KOPT-K1 (cell line): ENCODE data around the gene MEIOB.
"Not testable (repeated sequence)": the region's sequence is repeated elsewhere in the genome, so short reads cannot be mapped to it uniquely, and the experiment has no call there.

ENCODE experiments used
- H3K27ac ChIP-seq: fragments of 200-600 bp; sonication (generic); 2 replicates; pipeline ENCODE4 v1.5.1; 2016; ENCODE audit warnings: antibody characterized with exemption, mild to moderate bottlenecking, low read depth, low read length; ENCODE audit not compliant: poor library complexity, severe bottlenecking
- H3K36me3 ChIP-seq: fragments of 200-600 bp; sonication (generic); 2 replicates; pipeline ENCODE4 v1.5.1; 2017; ENCODE audit warnings: antibody characterized with exemption, mild to moderate bottlenecking, low read length, moderate library complexity; ENCODE audit not compliant: insufficient read depth
- H3K9me3 ChIP-seq: fragments of 200-600 bp; sonication (generic); 2 replicates; pipeline ENCODE4 v1.5.1; 2017; ENCODE audit warnings: antibody characterized with exemption, low read length, mild to moderate bottlenecking; ENCODE audit not compliant: insufficient read depth, poor library complexity, severe bottlenecking

Gene MEIOB

DNA sequence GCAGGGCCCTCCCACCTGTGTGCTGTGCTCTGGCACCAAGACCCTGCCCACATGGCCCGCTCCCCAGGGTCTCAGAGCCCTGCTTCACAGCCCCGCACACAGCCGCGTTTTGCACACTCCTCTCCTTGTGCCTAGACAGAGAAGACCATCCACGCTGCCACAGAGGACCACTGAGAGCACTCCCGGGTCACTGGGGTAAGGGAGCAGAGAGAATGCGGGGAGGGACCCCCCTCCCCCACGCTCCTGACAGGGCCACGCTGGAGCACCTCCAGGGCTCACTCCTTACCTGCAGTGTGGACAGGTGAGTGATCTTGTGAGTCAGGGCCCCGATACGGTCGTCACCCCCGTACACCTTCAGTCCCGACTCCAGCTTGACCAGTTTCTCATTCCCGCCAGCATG lies 52.4 kb downstream of the MEIOB start:
- peaks cover 24% of the 10 kb centered on the region for H3K36me3 ChIP-seq

DNA sequence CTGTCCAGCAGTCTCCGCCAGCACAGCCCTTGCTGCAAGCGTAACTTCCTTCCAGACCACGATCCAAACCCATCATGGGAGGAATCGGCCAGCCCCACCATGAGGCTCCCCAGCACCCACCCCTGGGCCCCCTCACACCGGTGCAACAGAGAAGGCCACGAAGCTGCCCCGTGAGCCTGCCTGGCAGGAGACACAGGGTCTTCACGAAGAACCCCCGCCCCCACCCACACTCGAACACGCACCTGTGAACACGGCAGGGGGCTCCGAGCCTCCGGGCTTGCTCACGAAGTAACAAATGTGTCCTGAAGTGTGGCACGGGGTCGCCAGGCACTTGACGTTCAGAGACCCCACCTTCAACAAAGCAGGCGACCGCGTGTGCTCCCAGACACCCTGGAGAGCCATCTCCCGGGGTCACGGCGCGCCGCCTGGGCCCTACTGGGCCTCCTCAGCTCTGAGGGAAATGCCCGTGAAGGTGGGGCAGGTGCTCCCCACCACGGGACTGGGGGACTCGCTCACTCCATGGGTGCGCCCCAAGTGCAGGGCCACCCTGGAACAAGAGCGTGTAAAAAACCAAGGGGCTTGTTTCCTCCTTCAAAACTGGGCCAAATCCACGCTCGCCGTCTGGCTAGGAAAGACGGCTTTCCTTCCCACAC lies 53.0 kb downstream of the MEIOB start:
- Histone ChIP-seq H3K9me3 (no peaks in the 10 kb centered on the region), H3K36me3 (peaks cover 27% of the 10 kb centered on the region), H3K27ac (no peak overlapping the region)

More for the DNA sequence above, 52.4 kb downstream of the MEIOB start:
- no peak overlapping the region for H3K27ac ChIP-seq
- H3K9me3 ChIP-seq: no peaks in the 10 kb centered on the region

DNA sequence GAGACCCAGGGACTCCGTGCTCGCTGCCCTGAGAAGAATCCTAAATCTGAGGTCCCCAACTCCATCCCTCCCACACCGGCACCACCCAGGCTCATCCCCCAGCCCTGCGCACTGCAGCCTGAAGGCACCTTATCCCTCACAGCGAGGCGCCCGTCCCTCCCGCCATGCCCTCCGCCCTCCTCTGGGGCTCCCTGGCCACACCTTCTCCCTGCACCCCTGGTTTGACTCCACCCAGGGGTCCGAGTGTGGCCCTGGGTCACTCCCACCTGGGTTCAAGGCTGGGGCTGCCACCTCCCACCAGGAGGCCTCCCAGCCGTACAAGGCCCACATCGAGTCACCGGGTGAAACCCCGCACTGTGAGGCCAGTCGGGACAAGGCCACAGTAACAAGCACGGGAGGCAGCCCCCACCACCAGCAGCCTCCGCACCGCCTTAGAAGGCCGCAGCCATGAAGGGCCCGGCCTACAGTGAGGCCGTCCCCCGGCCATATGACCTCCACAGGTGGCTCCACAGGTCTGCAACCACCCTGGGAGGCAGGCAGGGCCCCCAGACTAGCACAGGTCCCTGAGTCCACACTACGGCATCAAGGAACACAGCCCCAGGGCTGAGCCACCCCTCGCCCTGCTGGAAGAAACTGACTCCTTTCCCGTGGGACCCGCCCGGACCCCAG lies 53.6 kb downstream of the MEIOB start:
- peaks cover 33% of the 10 kb centered on the region for H3K36me3 ChIP-seq

DNA sequence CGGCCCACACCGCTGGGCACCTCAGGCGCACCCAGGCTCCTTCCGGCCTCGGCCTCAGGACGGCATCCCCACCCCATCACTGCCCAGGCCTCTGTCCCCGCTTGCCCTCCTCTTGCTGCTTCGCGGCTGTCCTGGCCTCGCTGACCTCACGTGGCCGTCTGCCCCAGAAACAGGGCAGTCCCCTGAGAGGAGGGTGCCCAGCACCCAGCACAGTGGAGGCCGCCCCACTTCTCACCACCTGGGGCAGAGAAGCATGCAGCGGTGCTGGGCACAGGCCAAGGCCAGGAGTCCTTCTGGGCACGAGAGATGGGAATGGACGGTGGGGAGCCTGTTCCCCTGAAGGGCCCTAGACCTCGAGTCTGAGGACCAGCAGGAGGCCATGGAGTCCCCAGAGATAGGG lies 54.2 kb downstream of the MEIOB start:
- Histone ChIP-seq H3K9me3 (no peaks in the 10 kb centered on the region), H3K36me3 (peaks cover 32% of the 10 kb centered on the region), H3K27ac (no peak overlapping the region)

More for the DNA sequence above, 53.6 kb downstream of the MEIOB start:
- H3K9me3 ChIP-seq: no peaks in the 10 kb centered on the region
- H3K27ac ChIP-seq: no peak overlapping the region

DNA sequence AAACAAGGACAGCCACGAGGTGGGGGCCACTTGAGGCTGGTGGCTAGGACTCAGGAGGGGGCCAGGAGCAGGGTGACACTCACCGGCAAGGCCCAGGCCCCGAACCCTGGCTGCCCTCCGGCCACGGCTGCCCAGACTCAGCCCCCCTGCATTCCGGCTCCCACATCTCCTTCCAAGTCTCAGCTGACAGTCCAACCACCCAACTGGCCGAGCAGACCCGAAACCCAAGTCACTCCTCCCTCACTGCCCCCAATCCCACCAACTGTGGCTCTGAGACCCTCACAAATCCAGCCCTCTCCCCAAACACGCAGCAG lies 54.7 kb downstream of the MEIOB start:
- no peak overlapping the region for H3K27ac ChIP-seq
- peaks cover 28% of the 10 kb centered on the region for H3K36me3 ChIP-seq
- no peaks in the 10 kb centered on the region for H3K9me3 ChIP-seq

DNA sequence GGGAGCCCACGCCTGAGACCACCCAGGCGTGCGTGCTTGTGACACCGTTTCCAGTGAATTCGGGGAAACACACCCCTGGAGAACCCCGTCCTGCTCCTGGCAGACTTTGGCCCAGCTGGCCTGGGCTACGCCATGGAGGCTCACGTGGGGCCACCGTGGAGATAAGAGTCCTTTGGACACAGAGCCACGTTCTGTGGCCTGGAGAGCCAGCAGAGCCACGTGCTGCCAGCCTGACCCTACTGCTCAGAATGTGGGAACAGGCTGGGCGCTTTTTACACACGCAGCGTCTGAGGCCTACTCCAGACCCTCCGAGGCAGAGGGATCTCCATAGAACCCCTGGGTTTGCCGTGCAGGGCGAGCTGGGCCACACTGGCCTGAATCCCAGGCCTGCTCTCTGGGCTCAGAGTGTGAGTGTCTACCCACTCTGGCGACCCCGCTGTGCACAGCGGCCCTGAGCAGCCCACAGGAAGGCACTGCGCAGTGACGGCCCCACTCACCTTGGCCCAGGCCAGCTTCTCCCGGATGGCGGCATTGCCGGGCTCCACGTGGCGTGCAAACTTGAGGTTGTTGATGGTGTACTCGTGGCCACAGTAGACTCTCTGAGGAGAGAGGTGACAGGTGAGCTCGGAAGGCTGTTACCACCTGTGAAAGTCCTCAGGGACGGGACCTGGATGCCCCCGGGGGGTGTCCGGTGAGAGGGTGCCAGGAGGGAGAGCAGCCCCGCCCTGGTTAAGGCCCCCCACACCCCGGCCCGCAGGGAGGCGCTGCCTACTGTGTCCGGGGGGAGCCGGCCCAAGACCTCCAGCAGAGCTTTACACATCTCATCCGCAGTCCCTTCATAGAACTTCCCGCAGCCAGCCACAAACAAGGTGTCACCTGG lies 55.3 kb downstream of the MEIOB start:
- Histone ChIP-seq H3K9me3 (no peaks in the 10 kb centered on the region), H3K27ac (no peak overlapping the region), H3K36me3 (peaks cover 22% of the 10 kb centered on the region)

DNA sequence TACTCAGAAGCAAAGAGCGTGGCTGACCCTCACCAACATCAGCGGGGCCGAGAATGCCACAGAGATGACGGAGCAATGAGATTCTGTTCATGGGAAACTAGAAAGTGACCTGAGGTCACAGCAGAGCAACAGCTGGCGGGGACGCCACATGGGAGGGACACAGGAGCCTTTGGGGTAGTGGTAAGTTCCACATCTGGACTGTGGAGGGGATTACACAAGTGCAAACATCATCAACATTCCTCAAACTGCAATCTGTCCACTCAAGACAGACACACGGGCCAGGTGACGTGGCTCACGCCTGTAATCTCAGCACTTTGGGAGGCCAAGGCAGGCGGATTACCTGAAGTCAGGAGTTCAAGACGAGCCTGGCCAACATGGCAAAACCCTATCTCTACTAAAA lies 56.5 kb downstream of the MEIOB start:
- H3K36me3 ChIP-seq: peaks cover 20% of the 10 kb centered on the region
- no peaks in the 10 kb centered on the region for H3K9me3 ChIP-seq
- H3K27ac ChIP-seq: no peak overlapping the region

DNA sequence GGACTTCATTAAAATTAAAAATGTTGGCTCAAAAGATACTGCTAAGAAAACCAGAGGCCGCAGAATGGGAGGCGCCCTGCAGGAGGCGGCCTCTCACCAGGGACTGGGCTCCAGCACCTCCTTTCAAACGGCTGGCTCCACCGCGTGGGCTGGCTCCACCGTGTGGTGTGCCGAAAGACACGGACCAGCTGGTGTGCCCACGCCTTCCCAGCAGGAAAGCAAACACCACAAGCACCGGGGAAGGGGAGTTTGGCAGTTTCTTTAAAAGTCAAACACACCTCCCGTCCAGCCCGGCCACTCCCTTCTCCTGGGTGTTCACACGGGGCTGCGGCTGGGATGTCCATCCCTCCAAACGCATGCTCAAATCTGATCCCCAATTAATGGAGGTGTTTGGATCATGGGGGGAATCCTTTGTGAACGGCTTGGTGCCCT lies 59.2 kb downstream of the MEIOB start:
- H3K27ac ChIP-seq: no peak overlapping the region
- peaks cover 38% of the 10 kb centered on the region for H3K36me3 ChIP-seq
- H3K9me3 ChIP-seq: no peaks in the 10 kb centered on the region

DNA sequence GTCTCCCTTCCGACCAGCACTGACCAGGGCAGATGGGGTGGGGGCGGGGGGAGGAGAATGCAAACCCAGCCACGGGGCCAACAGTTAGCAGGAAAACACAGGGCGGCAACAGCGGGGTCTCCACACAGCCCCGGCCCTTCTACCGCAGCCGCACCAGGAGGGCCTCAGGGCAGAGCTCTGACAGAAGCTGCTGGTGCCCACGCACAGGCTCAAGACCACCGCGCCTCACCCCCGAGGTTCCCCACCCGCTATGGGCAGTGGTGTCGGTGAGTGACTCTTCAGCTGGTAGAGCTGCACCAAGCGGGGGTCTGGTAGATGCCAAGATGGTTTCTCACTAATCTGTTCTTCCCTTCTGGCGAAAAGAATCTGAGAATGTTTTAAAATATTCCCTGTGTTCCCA lies 61.4 kb downstream of the MEIOB start:
- peaks cover 41% of the 10 kb centered on the region; the same call in 1 of the 2 replicates for H3K36me3 ChIP-seq
- H3K9me3 ChIP-seq: no peaks in the 10 kb centered on the region
- no peak overlapping the region for H3K27ac ChIP-seq

DNA sequence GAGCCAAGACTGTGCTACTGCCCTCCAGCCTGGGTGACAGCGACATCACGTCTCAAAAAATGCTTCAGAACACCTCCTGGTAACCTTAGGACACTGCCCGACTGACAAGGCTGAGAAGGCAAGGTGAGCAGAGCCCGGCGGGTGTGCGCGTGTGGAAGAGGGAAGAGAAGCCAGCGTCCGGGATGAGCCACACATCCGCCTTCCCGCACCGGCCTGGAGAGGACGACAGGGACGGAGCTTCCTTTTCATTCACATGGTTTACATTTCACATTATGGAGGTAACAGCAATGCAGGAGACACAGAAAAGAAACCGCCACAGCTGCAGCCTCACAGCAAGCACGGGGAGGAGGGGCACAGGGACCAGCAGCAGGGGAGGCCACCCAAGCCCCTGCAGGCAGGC lies 61.9 kb downstream of the MEIOB start:
- no peaks in the 10 kb centered on the region for H3K9me3 ChIP-seq
- H3K27ac ChIP-seq: no peak overlapping the region
- H3K36me3 ChIP-seq: peaks cover 41% of the 10 kb centered on the region; the same call in 1 of the 2 replicates

DNA sequence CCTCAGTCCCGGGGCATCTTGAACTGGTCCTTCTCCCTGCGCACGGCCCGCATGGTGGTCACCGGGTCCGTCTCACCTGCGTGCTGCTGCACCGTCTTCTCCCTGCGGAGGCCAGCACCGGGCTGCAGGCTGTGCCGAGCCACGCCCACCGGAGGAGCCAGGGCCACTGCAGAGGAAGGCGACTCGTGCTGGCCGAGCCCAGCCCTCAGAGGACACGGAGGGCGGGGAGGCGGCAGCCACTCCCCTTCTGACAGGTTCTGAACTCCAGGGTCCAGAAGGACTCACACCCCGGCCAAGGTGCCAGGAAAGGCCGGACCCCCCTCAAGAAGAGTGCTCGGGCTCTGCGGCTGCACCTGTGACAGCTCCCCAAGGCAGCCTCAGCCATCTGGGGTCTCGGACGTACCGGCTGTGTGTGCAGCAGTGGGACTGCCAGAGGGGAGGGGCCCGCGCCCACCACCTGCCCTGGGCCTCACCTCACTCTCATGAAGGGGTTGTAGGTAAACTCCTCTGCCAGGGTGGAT lies 62.6 kb downstream of the MEIOB start:
- no peak overlapping the region for H3K27ac ChIP-seq
- H3K9me3 ChIP-seq: no peaks in the 10 kb centered on the region
- H3K36me3 ChIP-seq: peaks cover 41% of the 10 kb centered on the region; the same call in 1 of the 2 replicates

DNA sequence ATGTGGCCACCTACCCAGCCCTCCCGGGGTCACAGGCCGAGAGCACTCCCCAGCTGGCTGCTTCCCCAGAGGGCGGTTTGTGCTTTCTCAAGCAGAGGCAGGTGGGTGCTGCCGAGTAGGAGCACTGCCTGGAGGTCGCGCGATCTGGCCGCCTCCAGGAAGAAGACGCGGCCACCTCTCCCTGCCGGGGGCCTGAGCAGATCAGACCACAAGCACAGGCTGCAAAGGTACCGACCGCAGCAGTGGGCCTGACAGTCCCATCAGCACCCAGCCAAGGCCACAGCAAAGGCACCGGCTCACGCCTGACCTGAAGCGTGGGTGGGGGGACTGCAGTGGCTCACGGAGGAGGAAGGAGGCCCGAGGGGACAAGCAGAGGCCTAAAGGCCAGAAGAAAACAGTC lies 63.3 kb downstream of the MEIOB start:
- Histone ChIP-seq H3K36me3 (peaks cover 35% of the 10 kb centered on the region; the same call in 1 of the 2 replicates), H3K9me3 (no peaks in the 10 kb centered on the region), H3K27ac (no peak overlapping the region)

DNA sequence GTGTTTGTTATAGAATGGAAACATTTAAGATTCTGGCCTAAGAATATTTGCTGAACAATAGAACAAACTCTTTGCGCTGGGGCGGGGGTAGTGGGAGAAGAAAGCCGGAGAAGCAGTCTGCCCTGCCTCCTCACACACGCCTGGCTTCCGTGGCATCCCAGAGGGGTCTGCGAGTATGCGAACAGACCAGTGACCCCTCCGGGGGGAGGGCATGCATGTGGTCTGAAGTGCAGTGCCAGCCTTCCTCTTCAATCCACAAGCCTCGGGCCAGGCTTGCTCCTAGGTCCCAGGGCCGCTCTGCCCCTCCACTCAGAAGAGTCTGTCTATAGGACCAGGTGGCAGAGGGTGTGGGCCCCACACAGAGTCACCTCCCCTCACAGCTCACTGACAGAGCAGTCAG lies 64.3 kb downstream of the MEIOB start:
- no peaks in the 10 kb centered on the region for H3K9me3 ChIP-seq
- H3K36me3 ChIP-seq: peaks cover 31% of the 10 kb centered on the region; the same call in 1 of the 2 replicates
- H3K27ac ChIP-seq: no peak overlapping the region

DNA sequence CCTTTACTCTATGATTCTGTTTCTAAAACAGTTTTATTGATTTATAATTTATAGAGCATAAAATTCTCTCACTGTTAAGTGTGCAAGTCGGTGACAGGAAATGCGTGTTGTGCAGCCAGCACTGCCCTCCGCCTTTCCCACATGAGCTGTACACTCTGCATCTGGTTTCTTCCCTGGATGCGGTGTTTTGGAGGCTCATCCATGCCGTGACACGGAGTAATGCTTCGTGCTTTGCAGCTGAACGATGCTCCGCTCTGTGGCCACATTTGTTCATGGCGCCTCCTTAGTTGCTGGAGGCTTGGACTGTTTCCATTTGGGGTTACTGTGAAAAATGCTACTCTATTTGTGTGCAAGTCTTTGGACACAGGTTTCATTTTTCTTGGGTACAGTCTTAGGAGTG lies 71.3 kb downstream of the MEIOB start:
- no peaks in the 10 kb centered on the region; the same call in 1 of the 2 replicates for H3K36me3 ChIP-seq
- no peak overlapping the region for H3K27ac ChIP-seq
- H3K9me3 ChIP-seq: peaks cover 30% of the 10 kb centered on the region

DNA sequence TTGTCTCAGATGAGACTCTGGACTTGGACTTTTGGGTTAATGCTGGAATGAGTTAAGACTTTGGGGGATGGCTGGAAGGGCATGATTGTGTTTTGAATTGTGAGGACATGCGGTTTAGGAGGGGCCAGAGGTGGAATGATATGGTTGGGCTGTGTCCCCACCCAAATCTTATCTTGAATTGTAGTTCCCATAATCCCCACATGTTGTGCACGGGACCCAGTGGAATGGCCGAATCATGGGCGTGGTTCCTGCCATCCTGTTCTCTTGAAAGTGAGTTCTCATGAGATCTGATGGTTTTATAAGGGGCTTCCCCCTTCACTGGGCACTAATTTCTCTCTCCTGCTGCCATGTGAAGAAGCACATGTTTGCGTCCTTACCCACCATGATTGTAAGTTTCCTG lies 72.7 kb downstream of the MEIOB start:
- not testable (repeated sequence) for H3K36me3 ChIP-seq, H3K27ac ChIP-seq
- H3K9me3 ChIP-seq: peaks cover 30% of the 10 kb centered on the region
